ENCODE results near the gene FAM124A. TPM values are rescaled to one million over a fixed set of nuclear protein-coding genes. Genes with fewer than 3 reads are reported as not detected.

Gene FAM124A
- total RNA-seq, 1 donor from 2014 or later: 0.72 TPM

DNA sequence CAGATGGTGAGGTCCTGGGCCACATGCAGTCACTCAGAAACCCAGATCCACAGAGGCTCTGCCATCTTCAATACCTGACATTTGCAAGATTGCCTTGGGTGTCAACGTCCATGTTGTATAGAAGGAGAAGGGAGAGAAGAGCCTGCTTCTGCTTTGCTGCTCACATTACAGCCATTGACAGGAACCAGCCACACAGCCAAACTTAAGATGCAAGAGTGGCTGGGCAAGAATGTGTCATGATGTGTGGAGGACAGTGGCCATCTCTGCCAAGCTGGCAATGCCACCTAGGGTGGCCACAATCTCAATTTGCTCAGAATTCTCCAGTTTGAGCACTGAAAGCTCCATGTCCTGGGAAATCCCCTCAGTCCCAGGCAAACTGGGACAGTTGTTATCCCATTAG is 91.4 kb downstream of the FAM124A start:
- no peak for ATAC-seq

DNA sequence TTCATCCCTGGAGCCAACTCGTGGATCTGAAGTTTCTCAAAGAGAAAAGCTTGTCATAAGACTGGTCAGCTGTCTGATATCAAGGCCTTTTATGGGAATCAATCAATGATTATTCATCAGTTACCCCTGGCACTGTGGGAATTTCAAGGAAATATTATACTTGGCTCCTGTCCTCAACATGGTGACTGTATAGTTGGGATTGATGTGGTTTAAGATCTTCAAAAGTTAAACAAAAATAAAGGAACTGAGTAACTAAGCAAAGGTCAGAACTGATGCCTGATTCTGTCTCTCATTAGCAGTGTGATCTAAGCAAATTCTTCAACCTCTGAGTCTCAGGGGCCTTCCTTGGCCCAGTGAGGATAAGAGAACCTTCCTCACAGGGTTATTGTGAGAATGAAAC is 95.1 kb downstream of the FAM124A start:
- ATAC-seq: no peak

- ATAC-seq: no peak
Observed at GRCh38 chr13:51318015-51318414, 95.8 kb downstream of the FAM124A start.

DNA sequence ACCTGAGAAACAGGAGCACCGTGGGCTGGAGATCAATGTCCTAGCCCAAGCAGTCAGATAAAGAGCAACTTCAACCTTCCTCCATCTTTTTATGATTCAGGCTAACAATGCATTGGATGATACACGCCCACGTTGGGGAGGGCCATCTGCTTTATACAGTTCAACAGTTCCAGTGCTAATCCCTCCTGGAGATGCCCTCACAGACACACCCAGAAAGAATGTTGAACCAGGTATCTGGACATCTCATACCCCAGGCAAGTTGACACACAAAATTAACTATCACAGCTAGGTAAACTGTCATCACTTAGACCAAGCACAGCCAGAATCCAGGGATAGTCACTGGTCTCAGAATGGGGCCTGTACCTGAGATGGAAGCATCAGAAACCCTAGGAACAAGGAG is 96.7 kb downstream of the FAM124A start:
- no peak for ATAC-seq

GRCh38 chr13:51321836-51322235 is 99.6 kb downstream of the FAM124A start:
- no peak for ATAC-seq

GRCh38 chr13:51322826-51323225 is 100.6 kb downstream of the FAM124A start:
- ATAC-seq: no peak

GRCh38 chr13:51323824-51324511 is 101.8 kb downstream of the FAM124A start:
- ATAC-seq: no peak

DNA sequence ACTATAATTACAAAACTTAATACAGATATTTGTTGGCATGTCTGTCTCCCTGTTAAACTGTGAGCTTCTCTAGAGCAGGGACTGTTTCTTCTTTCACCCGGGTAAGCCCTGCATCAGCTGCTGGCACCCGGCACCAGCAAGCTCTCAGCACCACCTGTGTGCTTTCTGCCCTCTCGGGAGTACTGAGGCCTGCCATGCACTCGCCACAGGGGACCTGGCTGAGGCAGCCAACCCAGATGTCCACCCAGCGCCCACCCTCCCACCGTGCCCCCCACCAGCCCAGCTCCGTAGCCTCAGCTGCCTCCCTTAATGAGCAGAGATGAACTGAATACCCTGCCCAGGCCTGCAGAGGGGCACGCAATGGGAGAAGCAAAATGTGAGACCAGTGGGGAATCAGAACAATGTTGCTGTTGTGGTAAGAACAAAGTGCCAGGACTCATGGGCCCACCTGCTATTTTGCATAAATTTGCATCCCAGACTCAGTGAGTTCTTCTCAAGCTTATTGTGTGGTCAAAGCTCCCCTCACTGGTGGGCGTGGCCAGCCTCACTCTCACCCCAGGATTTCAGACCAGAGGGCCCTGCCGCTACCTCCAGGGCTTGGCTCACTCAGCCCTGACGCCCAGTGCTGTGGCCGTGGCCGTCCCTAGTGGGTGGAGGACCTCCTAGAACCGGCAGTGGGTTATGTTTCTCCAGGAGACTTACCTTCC is 102.7 kb downstream of the FAM124A start:
- no peak for ATAC-seq

- no peak for ATAC-seq
Observed at GRCh38 chr13:51325837-51326236, 103.6 kb downstream of the FAM124A start.

DNA sequence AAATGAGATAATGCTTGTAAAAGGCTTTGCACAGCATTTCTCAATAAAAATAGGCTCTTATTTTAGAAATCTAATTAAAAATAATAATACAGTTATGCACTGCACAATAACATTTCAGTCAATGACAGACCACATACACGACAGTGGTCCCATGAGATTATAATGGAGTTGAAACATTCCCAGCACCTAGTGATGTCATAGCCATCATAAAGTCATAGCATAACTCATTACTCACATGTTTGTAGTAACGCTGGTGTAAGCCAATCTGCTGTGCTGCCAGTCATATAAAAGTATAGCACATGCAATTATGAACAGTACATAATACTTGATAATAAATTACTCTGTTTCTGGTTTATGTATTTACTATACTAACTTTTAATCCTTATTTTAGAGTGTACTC is 104.6 kb downstream of the FAM124A start:
- ATAC-seq: no peak

- no peak for ATAC-seq
Observed at GRCh38 chr13:51327961-51328360, 105.8 kb downstream of the FAM124A start.

DNA sequence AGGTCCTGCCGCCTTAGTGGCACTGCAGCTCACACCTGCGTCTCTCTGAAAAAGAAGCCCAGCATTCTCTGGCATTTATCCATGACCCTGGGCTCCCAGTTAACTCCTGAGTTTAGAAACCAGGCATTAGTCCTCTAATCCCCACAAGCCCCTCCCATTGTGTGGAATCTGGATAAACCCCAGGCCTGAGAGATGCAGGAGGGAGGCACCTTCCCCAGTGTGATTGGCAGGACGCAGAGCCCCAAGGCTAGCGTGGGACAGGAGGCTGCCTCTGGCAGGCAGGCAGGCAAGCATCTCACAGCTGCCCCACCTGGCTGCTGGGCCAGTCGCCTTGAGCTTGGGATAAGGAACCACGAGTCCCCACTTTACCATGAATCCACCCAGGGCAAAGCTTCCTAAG is 106.3 kb downstream of the FAM124A start:
- no peak for ATAC-seq

GRCh38 chr13:51329606-51330005 is 107.4 kb downstream of the FAM124A start:
- ATAC-seq: no peak

DNA sequence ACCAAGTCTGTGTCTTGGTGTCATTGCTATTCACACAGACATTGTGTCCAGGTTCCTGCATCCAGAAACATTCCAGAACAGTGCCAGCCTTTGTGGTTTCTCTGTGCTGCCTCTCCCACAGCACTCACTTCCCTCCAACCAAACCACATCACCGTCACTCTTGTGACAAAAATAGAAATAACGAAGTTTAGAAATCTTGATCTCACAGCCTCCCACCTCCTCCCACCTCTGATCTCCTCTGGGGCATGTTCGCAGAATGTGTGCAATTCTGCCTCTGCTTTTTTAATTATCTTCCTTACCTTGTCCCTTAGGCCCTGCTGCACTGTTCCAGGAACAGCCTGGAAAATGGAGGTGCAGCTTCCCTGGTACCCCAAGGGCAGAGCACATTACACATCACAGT is 108.6 kb downstream of the FAM124A start:
- ATAC-seq: no peak

- ATAC-seq: no peak
Observed at GRCh38 chr13:51331354-51331861, 109.2 kb downstream of the FAM124A start.

GRCh38 chr13:51332566-51333361 is 110.6 kb downstream of the FAM124A start:
- ATAC-seq: no peak

DNA sequence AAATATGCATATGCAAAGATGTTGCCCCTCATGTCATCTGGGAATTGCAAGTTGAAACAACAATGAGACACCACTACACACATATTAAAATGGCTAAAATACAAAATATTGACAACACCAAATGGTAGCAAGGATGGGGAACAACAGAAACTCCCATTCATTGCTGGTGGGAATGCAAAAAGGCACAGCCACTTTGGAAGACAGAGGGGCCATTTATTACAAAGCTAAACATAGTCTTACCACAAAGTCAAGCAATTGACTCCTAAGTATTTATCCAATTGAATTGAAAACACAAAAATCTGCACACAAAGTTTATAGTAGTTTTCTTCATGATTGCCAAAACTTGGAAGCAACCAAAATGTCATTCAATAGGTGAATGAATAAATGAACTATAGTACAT is 111.2 kb downstream of the FAM124A start:
- no peak for ATAC-seq

- no peak for ATAC-seq
Observed at GRCh38 chr13:51333826-51334225, 111.6 kb downstream of the FAM124A start.

Other genes starting within 250 kb of the FAM124A start
- gene C13orf42, start 111.1 kb upstream of the FAM124A start, total RNA-seq: not detected
- gene SERPINE3, start 117.3 kb downstream of the FAM124A start, total RNA-seq: not detected
- 26.5 TPM for gene INTS6, start 230.6 kb downstream of the FAM124A start, total RNA-seq